Lung (tissue), 12 donors: ENCODE data around the gene STK11IP. TPM values are rescaled to one million over a fixed set of nuclear protein-coding genes. Genes with fewer than 3 reads are reported as not detected.

Experiments
- ATAC-seq: fragments of 200-7000 bp; cut with Tn5 transposase; one replicate; pipeline ENCODE4 v1.9.1; 2020; ENCODE audit warnings: moderate number of reproducible peaks; ENCODE audit not compliant: insufficient read depth, low FRiP score
- DNase-seq, 3 donors: peaks; one replicate each; pipeline ENCODE4 v3.0.0-alpha.2; 2013 to 2017
- H3K27ac ChIP-seq, 2 donors: one replicate each; pipeline ENCODE4 v1.5.1; 2013; ENCODE audit warnings: mild to moderate bottlenecking in 2 of 2, moderate library complexity in 2 of 2, control low read depth in 1 of 2, inconsistent platforms in 1 of 2, low read depth in 1 of 2, low read length in 1 of 2
- H3K27me3 ChIP-seq, 3 donors: one replicate each; pipeline ENCODE4 v1.5.1; 2013; ENCODE audit warnings: low read length in 2 of 3; ENCODE audit not compliant: control insufficient read depth in 3 of 3, insufficient read depth in 3 of 3
- H3K36me3 ChIP-seq, 4 donors: one replicate each; pipeline ENCODE4 v1.5.1; 2013; ENCODE audit warnings: low read length in 4 of 4, mild to moderate bottlenecking in 1 of 4, moderate library complexity in 1 of 4; ENCODE audit not compliant: control insufficient read depth in 4 of 4, insufficient read depth in 4 of 4
- H3K4me1 ChIP-seq, 5 donors: one replicate each; pipeline ENCODE4 v1.5.1; 2013; ENCODE audit warnings: low read length in 5 of 5, mild to moderate bottlenecking in 2 of 5, moderate library complexity in 1 of 5; ENCODE audit not compliant: control insufficient read depth in 5 of 5, insufficient read depth in 5 of 5
- H3K4me3 ChIP-seq: one replicate; pipeline ENCODE4 v1.5.1; 2013; ENCODE audit warnings: mild to moderate bottlenecking, control low read depth, moderate library complexity
- H3K9ac ChIP-seq, 2 donors: one replicate each; pipeline ENCODE4 v1.5.1; 2013; ENCODE audit warnings: low read length in 2 of 2, control low read depth in 1 of 2; ENCODE audit not compliant: insufficient read depth in 1 of 2
- H3K9me3 ChIP-seq, 4 donors: one replicate each; pipeline ENCODE4 v1.5.1; 2013; ENCODE audit warnings: low read length in 3 of 4, mild to moderate bottlenecking in 1 of 4, moderate library complexity in 1 of 4; ENCODE audit not compliant: control insufficient read depth in 4 of 4, insufficient read depth in 3 of 4
- CTCF ChIP-seq: IDR thresholded peaks from 2 replicates; pipeline ENCODE4 v1.5.1; 2012; ENCODE audit warnings: mild to moderate bottlenecking; ENCODE audit errors: control extremely low read depth, extremely low read depth
- WGBS, 2 donors: extraction: QIAGEN DNeasy Blood & Tissue Kit; methylation state at CpG; one replicate each; pipeline ENCODE4 v1.1.7; 2013; 5-methylcytosine and 5-hydroxymethylcytosine counted together
- polyA plus RNA-seq, 2 donors: library from polyadenylated mRNA; stranded (reverse); fragments of 200-250 nt; gene quantifications; one replicate each; pipeline ENCODE4 v1.2.1, GENCODE V29; 2013
- total RNA-seq, 2 donors: library from RNA; depleted of rRNA in 1 of 2; stranded (reverse); fragments of >200 nt in 1 of 2; gene quantifications; one replicate each; pipeline ENCODE4 v1.2.1, GENCODE V29; 2014 to 2021
- donor health status: control.
- donor health status: control.
- donor health status: Bipolar disorder and iron deficiency.
- donor health status: healthy.
- donor health status: DM: yes; HTN: yes; CAD: no.

STK11IP gene
- total and polyA plus RNA-seq, 4 donors: 21.5 to 46.0 (median 23.1) TPM

- H3K36me3 ChIP-seq: peaks cover 0 to 24% (median 13%) of the 10 kb centered on the region in 4 donors
- ATAC-seq: no peak
- H3K9ac ChIP-seq: no peak overlapping the region
- no peak overlapping the region for H3K4me3 ChIP-seq
- 36 to 38% methylated on average over 8 of the region's 8 CpGs for WGBS, 2 donors
- H3K27me3 ChIP-seq: no peaks in the 10 kb centered on the region
- peaks cover 0 to 17% (median 3%) of the 10 kb centered on the region in 5 donors for H3K4me1 ChIP-seq
- H3K9me3 ChIP-seq: no peaks in the 10 kb centered on the region
- no peak overlapping the region for H3K27ac ChIP-seq
- TF ChIP-seq CTCF: no peak
- no peak for DNase-seq
Measured at GRCh38 chr2:219560037-219560892, 37.4 kb upstream of the STK11IP start.

DNA sequence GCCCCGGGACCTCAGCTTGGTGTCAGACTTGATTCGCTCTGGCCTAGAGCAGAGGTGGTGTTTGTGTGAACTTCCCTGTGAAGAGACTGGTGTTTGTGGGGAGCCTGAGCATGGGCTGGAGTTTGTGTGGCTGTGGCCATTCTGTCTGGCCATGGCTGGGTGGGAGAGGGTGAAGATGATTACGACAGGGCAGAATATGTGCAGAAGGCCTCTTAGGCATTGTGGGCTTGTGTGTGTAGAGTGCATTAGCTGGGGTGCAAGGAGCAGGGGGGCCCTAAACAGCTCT, 36.8 kb upstream of the STK11IP start:
- Histone ChIP-seq H3K27ac (no peak overlapping the region), H3K4me3 (no peak overlapping the region), H3K9ac (no peak overlapping the region), H3K4me1 (peaks cover 0 to 17% (median 3%) of the 10 kb centered on the region in 5 donors), H3K27me3 (no peaks in the 10 kb centered on the region), H3K36me3 (peaks cover 0 to 27% (median 13%) of the 10 kb centered on the region in 4 donors), H3K9me3 (no peaks in the 10 kb centered on the region)
- DNase-seq (no peak), ATAC-seq (no peak)
- 76 to 87% methylated on average over 3 of the region's 3 CpGs for WGBS, 2 donors
- TF ChIP-seq CTCF: no peak

- no peak for TF ChIP-seq CTCF
- DNase-seq: peak; percentile 39 to 76 (median 70)
- no peak for ATAC-seq
- Histone ChIP-seq H3K27me3 (no peaks in the 10 kb centered on the region), H3K9me3 (no peaks in the 10 kb centered on the region), H3K27ac (no peak overlapping the region), H3K4me3 (no peak overlapping the region), H3K36me3 (peaks cover 0 to 32% (median 14%) of the 10 kb centered on the region in 4 donors), H3K4me1 (peaks cover 0 to 17% (median 3%) of the 10 kb centered on the region in 5 donors), H3K9ac (no peak overlapping the region)
- 67 to 83% methylated on average over 20 to 24 of the region's 24 CpGs for WGBS, 2 donors
Measured at GRCh38 chr2:219561179-219562048, 36.2 kb upstream of the STK11IP start.
